Caco-2 (cell line): ENCODE data around the gene RPP14. TPM values are rescaled to one million over a fixed set of nuclear protein-coding genes. Genes with fewer than 3 reads are reported as not detected.

Source experiments
- BruUV-seq: library from RNA; stranded (reverse); fragments of 400-500 nt; replicated peaks from 2 replicates; lab custom pipeline; 2021; lab: Mats Ljungman, UMichigan
- CTCF ChIA-PET: fragments of 300-600 bp; sonication (Branson Sonifier 250); formaldehyde crosslinking; loops from one replicate; lab custom pipeline; 2022; ENCODE audit warnings: antibody characterized with exemption; lab: Charles Lee
- POLR2A ChIA-PET: fragments of 300-600 bp; sonication (Branson Sonifier 250); formaldehyde crosslinking; loops from one replicate; lab custom pipeline; 2022; ENCODE audit warnings: antibody characterized with exemption; lab: Charles Lee
- DNase-seq, 2 experiments: peaks; one replicate each; pipeline versions ENCODE4 v3.0.0 to v3.0.0-alpha.2; 2020 to 2022
- H3K27me3 ChIP-seq: replicated peaks from 2 replicates; pipeline ENCODE4 v1.6.0; 2011; ENCODE audit warnings: low read length; ENCODE audit not compliant: control insufficient read depth, insufficient read depth
- H3K36me3 ChIP-seq: 2 replicates; pipeline ENCODE4 v1.5.1; 2011; ENCODE audit warnings: low read length; ENCODE audit not compliant: control insufficient read depth, insufficient read depth
- H3K4me1 ChIP-seq: fragments of 250-450 bp; sonication (Bioruptor Pico); 2 replicates; pipeline ENCODE4 v1.5.1; 2020; ENCODE audit warnings: mild to moderate bottlenecking
- H3K4me3 ChIP-seq: 2 replicates; pipeline ENCODE4 v1.5.1; 2011; ENCODE audit warnings: low read depth, mild to moderate bottlenecking, control low read depth, low read length
- H3K9me3 ChIP-seq: fragments of 250-450 bp; sonication (Bioruptor Pico); 2 replicates; pipeline ENCODE4 v1.5.1; 2020; ENCODE audit warnings: mild to moderate bottlenecking, moderate library complexity
- H3K27ac Mint-ChIP-seq: one replicate; pipeline ENCODE4 v1.8.0; 2022; ENCODE audit warnings: mixed read lengths; ENCODE audit not compliant: unreplicated experiment
- H3K27me3 Mint-ChIP-seq: one replicate; pipeline ENCODE4 v1.8.0; 2022; ENCODE audit warnings: mixed read lengths; ENCODE audit not compliant: insufficient read depth, unreplicated experiment
- H3K36me3 Mint-ChIP-seq: one replicate; pipeline ENCODE4 v1.8.0; 2022; ENCODE audit warnings: mild to moderate bottlenecking, mixed read lengths; ENCODE audit not compliant: insufficient read depth, unreplicated experiment
- H3K4me1 Mint-ChIP-seq: one replicate; pipeline ENCODE4 v1.8.0; 2022; ENCODE audit warnings: low read depth, mixed read lengths; ENCODE audit not compliant: unreplicated experiment
- H3K4me3 Mint-ChIP-seq: one replicate; pipeline ENCODE4 v1.8.0; 2022; ENCODE audit warnings: mild to moderate bottlenecking, moderate library complexity, mixed read lengths; ENCODE audit not compliant: unreplicated experiment
- H3K9me3 Mint-ChIP-seq: one replicate; pipeline ENCODE4 v1.8.0; 2022; ENCODE audit warnings: mixed read lengths; ENCODE audit not compliant: unreplicated experiment
- intact Hi-C: fragments of 100-400 bp; cut with micrococcal nuclease; formaldehyde crosslinking; loops from one replicate; pipeline ENCODE4 v1.10.0; 2022; ENCODE audit not compliant: unreplicated experiment
- total RNA-seq: library from RNA; stranded (reverse); gene quantifications from 2 replicates; pipeline ENCODE4 v1.2.3, GENCODE V29; 2022
- TF ChIP-seq, protein P1 (sequence below), 2 experiments: fragments of 200-600 bp in 1 of 2; IDR thresholded peaks; 1 replicate in 1 of 2; 2 replicates in 1 of 2; pipeline versions ENCODE4 v1.5.1 to v1.8.0; 2011 to 2022; ENCODE audit warnings: antibody characterized with exemption in 1 of 2, control low read depth in 1 of 2, inconsistent platforms in 1 of 2, low read depth in 1 of 2, low read length in 1 of 2, mild to moderate bottlenecking in 1 of 2, moderate library complexity in 1 of 2; ENCODE audit not compliant: insufficient read depth in 1 of 2, severe bottlenecking in 1 of 2, unreplicated experiment in 1 of 2

The RPP14 gene
- total RNA-seq, 1 experiment from 2014 or later: 24.7 TPM

DNA sequence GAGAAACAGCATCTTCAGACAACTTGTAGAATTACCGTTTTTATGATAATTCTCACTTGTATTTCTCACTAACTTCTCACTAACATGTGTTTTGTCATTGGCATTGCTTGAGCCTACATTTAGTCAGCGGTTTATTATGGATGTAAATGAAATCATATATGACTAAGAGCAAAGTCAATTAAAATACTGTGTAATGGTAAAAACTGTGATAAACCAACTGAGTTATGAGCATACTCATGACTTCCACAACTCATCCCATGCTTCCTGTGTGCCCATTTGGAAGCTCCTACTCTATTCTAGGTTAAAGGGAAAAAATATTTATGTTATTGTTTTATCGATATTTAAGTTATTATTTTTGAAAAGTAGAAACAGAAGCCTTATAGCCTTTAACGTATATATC is 39.4 kb downstream of the RPP14 start:
- H3K36me3 Mint-ChIP-seq: no peaks in the 10 kb centered on the region
- TF ChIP-seq, protein P1, sequence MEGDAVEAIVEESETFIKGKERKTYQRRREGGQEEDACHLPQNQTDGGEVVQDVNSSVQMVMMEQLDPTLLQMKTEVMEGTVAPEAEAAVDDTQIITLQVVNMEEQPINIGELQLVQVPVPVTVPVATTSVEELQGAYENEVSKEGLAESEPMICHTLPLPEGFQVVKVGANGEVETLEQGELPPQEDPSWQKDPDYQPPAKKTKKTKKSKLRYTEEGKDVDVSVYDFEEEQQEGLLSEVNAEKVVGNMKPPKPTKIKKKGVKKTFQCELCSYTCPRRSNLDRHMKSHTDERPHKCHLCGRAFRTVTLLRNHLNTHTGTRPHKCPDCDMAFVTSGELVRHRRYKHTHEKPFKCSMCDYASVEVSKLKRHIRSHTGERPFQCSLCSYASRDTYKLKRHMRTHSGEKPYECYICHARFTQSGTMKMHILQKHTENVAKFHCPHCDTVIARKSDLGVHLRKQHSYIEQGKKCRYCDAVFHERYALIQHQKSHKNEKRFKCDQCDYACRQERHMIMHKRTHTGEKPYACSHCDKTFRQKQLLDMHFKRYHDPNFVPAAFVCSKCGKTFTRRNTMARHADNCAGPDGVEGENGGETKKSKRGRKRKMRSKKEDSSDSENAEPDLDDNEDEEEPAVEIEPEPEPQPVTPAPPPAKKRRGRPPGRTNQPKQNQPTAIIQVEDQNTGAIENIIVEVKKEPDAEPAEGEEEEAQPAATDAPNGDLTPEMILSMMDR (IDR thresholded peaks at IDR 0.05; ENCODE audit: insufficient read depth in 1 of 2, low read depth in 1 of 2, low read length in 1 of 2, severe bottlenecking in 1 of 2, unreplicated experiment in 1 of 2): no peak
- intact Hi-C loops: no loop called here
- H3K4me1 ChIP-seq: no peaks in the 10 kb centered on the region
- no peaks in the 10 kb centered on the region for H3K27me3 Mint-ChIP-seq
- BruUV-seq: no TSS peak
- H3K4me3 Mint-ChIP-seq: no peak overlapping the region
- no peaks in the 10 kb centered on the region for H3K9me3 ChIP-seq
- H3K9me3 Mint-ChIP-seq: no peaks in the 10 kb centered on the region
- CTCF ChIA-PET: no interaction called here
- H3K4me1 Mint-ChIP-seq: no peaks in the 10 kb centered on the region
- no peak overlapping the region for H3K4me3 ChIP-seq
- H3K36me3 ChIP-seq: no peaks in the 10 kb centered on the region
- POLR2A ChIA-PET: no interaction called here
- H3K27ac Mint-ChIP-seq: no peak overlapping the region
- no peak for DNase-seq
- H3K27me3 ChIP-seq: no peaks in the 10 kb centered on the region

DNA sequence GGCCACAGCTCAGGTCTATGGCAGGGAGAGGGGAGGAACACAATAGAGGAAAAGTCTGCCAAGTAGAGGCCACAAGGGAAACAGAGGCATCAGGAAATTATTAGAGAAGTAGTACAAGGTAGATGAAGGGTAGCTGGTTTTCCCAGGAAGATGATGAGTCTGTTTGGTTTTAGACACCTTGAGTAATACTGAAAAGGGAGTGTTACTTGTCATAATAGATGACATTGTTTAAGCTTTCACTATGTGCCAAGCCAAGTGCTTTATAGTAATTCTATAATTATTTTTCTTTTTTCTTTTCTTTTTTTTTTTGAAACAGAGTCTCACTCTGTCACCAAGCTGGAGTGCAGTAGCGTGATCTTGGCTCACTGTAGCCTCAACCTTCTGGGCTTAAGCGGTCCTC is 40.3 kb downstream of the RPP14 start:
- Mint-ChIP-seq H3K9me3 (no peaks in the 10 kb centered on the region), H3K36me3 (no peaks in the 10 kb centered on the region), H3K27me3 (no peaks in the 10 kb centered on the region), H3K4me3 (no peak overlapping the region), H3K27ac (no peak overlapping the region), H3K4me1 (no peaks in the 10 kb centered on the region)
- DNase-seq: no peak
- Histone ChIP-seq H3K4me3 (no peak overlapping the region), H3K27me3 (no peaks in the 10 kb centered on the region), H3K9me3 (no peaks in the 10 kb centered on the region), H3K36me3 (no peaks in the 10 kb centered on the region), H3K4me1 (no peaks in the 10 kb centered on the region)
- TF ChIP-seq, protein P1 (IDR thresholded peaks at IDR 0.05; ENCODE audit: insufficient read depth in 1 of 2, low read depth in 1 of 2, low read length in 1 of 2, severe bottlenecking in 1 of 2, unreplicated experiment in 1 of 2): no peak
- intact Hi-C loops: no loop called here
- CTCF ChIA-PET: no interaction called here
- POLR2A ChIA-PET: interaction anchor here (0.6 kb wide), 1 partner anchor 1329 kb away, joined by 4 read pairs; no protein-coding TSS in a partner anchor
- BruUV-seq: no TSS peak

DNA sequence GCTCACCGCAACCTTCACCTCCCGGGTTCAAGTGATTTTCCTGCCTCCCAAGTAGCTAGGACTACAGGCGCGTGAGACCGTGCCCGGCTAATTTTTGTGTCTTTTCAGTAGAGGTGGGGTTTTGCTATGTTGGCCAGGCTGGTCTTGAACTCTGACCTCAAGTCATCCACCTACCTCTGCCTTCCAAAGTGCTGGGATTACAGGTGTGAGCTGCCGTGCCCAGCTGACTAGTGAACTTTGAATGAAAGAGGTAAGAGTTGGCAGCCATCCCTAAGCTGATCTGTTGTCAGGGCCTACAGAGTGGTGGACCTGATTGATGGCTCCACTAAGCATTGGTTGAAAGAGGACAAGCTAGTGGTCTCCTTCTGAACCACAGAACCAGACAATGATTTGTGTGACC is 41.9 kb downstream of the RPP14 start:
- H3K4me1 Mint-ChIP-seq: no peaks in the 10 kb centered on the region
- no peak overlapping the region for H3K27ac Mint-ChIP-seq
- no peaks in the 10 kb centered on the region for H3K27me3 Mint-ChIP-seq

More for the DNA sequence above, 41.9 kb downstream of the RPP14 start:
- POLR2A ChIA-PET: no interaction called here
- Histone ChIP-seq H3K27me3 (no peaks in the 10 kb centered on the region), H3K4me3 (no peak overlapping the region), H3K4me1 (no peaks in the 10 kb centered on the region), H3K36me3 (no peaks in the 10 kb centered on the region), H3K9me3 (no peaks in the 10 kb centered on the region)
- TF ChIP-seq, protein P1 (IDR thresholded peaks at IDR 0.05; ENCODE audit: insufficient read depth in 1 of 2, low read depth in 1 of 2, low read length in 1 of 2, severe bottlenecking in 1 of 2, unreplicated experiment in 1 of 2): no peak
- no peaks in the 10 kb centered on the region for H3K36me3 Mint-ChIP-seq
- no TSS peak for BruUV-seq
- DNase-seq: no peak
- H3K4me3 Mint-ChIP-seq: no peak overlapping the region
- intact Hi-C loops: no loop called here
- CTCF ChIA-PET: no interaction called here
- H3K9me3 Mint-ChIP-seq: no peaks in the 10 kb centered on the region
